OCI-LY3 (cell line): ENCODE measurements around the gene C16orf89.

Source experiments
- CTCF ChIP-seq: fragments of 200-600, 300-600 bp; sonication (generic); IDR thresholded peaks from 2 replicates; pipeline ENCODE4 v1.5.1; 2014; ENCODE audit warnings: antibody characterized with exemption, low read length, low read depth
- EZH2phosphoT487 ChIP-seq: fragments of 200-600 bp; shearing (Covaris generic); IDR thresholded peaks from 2 replicates; pipeline ENCODE4 v1.6.1; 2018; ENCODE audit warnings: antibody characterized with exemption, mixed run types, low read depth

DNA sequence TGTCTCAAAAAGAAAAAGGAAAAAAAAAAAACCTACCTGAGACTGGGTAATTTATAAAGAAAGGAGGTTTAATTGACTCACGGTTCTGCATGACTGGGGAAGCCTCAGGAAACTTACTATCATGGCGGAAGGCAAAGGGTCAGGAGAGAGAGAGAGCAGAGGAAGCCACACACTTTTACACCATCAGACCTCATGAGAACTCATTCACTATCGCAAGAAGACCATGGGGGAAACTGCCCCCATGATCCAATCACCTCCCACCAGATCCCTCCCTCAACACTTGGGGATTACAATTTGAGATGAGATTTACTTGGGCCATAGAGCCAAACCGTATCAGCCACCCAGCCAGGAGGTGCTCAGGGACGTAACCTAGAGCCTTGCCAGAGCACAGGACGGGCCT, 52.9 kb downstream of the C16orf89 start:
- TF ChIP-seq CTCF (no peak), EZH2phosphoT487 (no peak)
